ENCODE data around the gene BCR.
A peak's percentile ranks its signal among the peaks of the same experiment; 100 is the strongest.

BCR gene

GRCh38 chr22:23232094-23232905, 52.0 kb downstream of the BCR start:
- DNase-seq, result no peak

- no peak for DNase-seq
These were observed 52.8 kb downstream of the BCR start for GRCh38 chr22:23233084-23233531.

GRCh38 chr22:23233752-23234408, 53.6 kb downstream of the BCR start:
- no peak for DNase-seq

- DNase-seq, result no peak
These were observed 54.3 kb downstream of the BCR start for GRCh38 chr22:23234409-23235161.

GRCh38 chr22:23235425-23235824, 55.1 kb downstream of the BCR start:
- no peak for DNase-seq

GRCh38 chr22:23236026-23236425, 55.7 kb downstream of the BCR start:
- no peak for DNase-seq

GRCh38 chr22:23236440-23237184, 56.3 kb downstream of the BCR start:
- no peak for DNase-seq

- no peak for DNase-seq
These were observed 57.0 kb downstream of the BCR start for GRCh38 chr22:23237201-23237798.

GRCh38 chr22:23237841-23238240, 57.5 kb downstream of the BCR start:
- DNase-seq, result peak in 1 of 2 donors; percentile 36

- no peak for DNase-seq
These were observed 58.4 kb downstream of the BCR start for GRCh38 chr22:23238707-23239106.

GRCh38 chr22:23239429-23239828, 59.1 kb downstream of the BCR start:
- DNase-seq, result no peak

GRCh38 chr22:23240639-23241389, 60.5 kb downstream of the BCR start:
- DNase-seq, result peak in 1 of 2 donors; percentile 33

GRCh38 chr22:23241562-23242472, 61.5 kb downstream of the BCR start:
- no peak for DNase-seq

GRCh38 chr22:23242473-23243001, 62.2 kb downstream of the BCR start:
- DNase-seq, result no peak

- peak; percentile 76 to 83 for DNase-seq
These were observed 62.8 kb downstream of the BCR start for GRCh38 chr22:23243006-23243573.

- no peak for DNase-seq
These were observed 63.8 kb downstream of the BCR start for GRCh38 chr22:23243859-23244689.

GRCh38 chr22:23244690-23245044, 64.4 kb downstream of the BCR start:
- no peak for DNase-seq

- DNase-seq, result no peak
These were observed 64.9 kb downstream of the BCR start for GRCh38 chr22:23245045-23245798.

Data from CD4-positive, alpha-beta T cell treated with Interleukin-1 beta for 1 hour (primary cell).